Hepatocyte (in vitro differentiated cells): ENCODE measurements around the gene ZBTB49.

ENCODE experiments used
- CTCF ChIP-seq: fragments of 200-600 bp; sonication (generic); IDR thresholded peaks from 2 replicates; pipeline ENCODE4 v1.5.1; 2016; ENCODE audit warnings: antibody characterized with exemption, mild to moderate bottlenecking; ENCODE audit not compliant: poor library complexity
- EZH2phosphoT487 ChIP-seq: fragments of 200-600 bp; sonication (generic); IDR thresholded peaks from one replicate; pipeline ENCODE4 v1.6.1; 2018; ENCODE audit warnings: antibody characterized with exemption, mild to moderate bottlenecking, low read depth, moderate library complexity; ENCODE audit not compliant: unreplicated experiment, severe bottlenecking

GRCh38 chr4:4356106-4357041 lies 66.3 kb downstream of the ZBTB49 start:
- TF ChIP-seq CTCF (no peak), EZH2phosphoT487 (no peak)
